Neuronal stem cell (in vitro differentiated cells): ENCODE data around the gene OMA1.
"Not testable (repeated sequence)": the region's sequence is repeated elsewhere in the genome, so short reads cannot be mapped to it uniquely, and the experiment has no call there.

Experiments used
- DNase-seq: peaks from one replicate; pipeline ENCODE4 v3.0.0-alpha.2; 2013; ENCODE audit warnings: low spot score
- H2AFZ ChIP-seq: one replicate; pipeline ENCODE4 v1.6.1; 2013; ENCODE audit warnings: mild to moderate bottlenecking, low read length, inconsistent platforms
- H2AK5ac ChIP-seq: 2 replicates; pipeline ENCODE4 v1.6.1; 2013; ENCODE audit warnings: low read depth, mild to moderate bottlenecking, inconsistent platforms, low read length, moderate library complexity, mixed read lengths
- H2BK120ac ChIP-seq: 2 replicates; pipeline ENCODE4 v1.6.1; 2013; ENCODE audit warnings: low read depth, mild to moderate bottlenecking, inconsistent platforms, low read length, moderate library complexity, mixed read lengths
- H2BK12ac ChIP-seq: one replicate; pipeline ENCODE4 v1.6.1; 2013; ENCODE audit warnings: low read length, inconsistent platforms
- H2BK15ac ChIP-seq: 2 replicates; pipeline ENCODE4 v1.6.1; 2013; ENCODE audit warnings: mild to moderate bottlenecking, low read length, inconsistent platforms, mixed read lengths
- H2BK5ac ChIP-seq: one replicate; pipeline ENCODE4 v1.6.1; 2013; ENCODE audit warnings: inconsistent platforms, mild to moderate bottlenecking, low read length, moderate library complexity
- H3K14ac ChIP-seq: one replicate; pipeline ENCODE4 v1.6.1; 2013; ENCODE audit warnings: low read length, inconsistent platforms
- H3K18ac ChIP-seq: 2 replicates; pipeline ENCODE4 v1.6.1; 2013; ENCODE audit warnings: low read length, inconsistent platforms
- H3K23ac ChIP-seq: 2 replicates; pipeline ENCODE4 v1.6.1; 2013; ENCODE audit warnings: low read depth, mild to moderate bottlenecking, mixed read lengths, low read length, inconsistent platforms; ENCODE audit not compliant: poor library complexity
- H3K27ac ChIP-seq: replicated peaks from 3 replicates; pipeline ENCODE4 v1.5.1; 2013; ENCODE audit warnings: low read length, inconsistent platforms
- H3K27me3 ChIP-seq, 3 experiments: 2 replicates each; pipeline ENCODE4 v1.6.1; 2013; ENCODE audit warnings: low read length in 3 of 3, mild to moderate bottlenecking in 2 of 3, inconsistent platforms in 1 of 3, low read depth in 1 of 3, mixed read lengths in 1 of 3, moderate library complexity in 1 of 3; ENCODE audit not compliant: control insufficient read depth in 3 of 3, insufficient read depth in 3 of 3
- H3K36me3 ChIP-seq, 2 donors: replicated peaks in 1 of 2; 2 replicates each; pipeline ENCODE4 v1.6.1; 2013; ENCODE audit warnings: low read length in 2 of 2; ENCODE audit not compliant: control insufficient read depth in 2 of 2, insufficient read depth in 2 of 2
- H3K4ac ChIP-seq: 2 replicates; pipeline ENCODE4 v1.6.1; 2013; ENCODE audit warnings: inconsistent platforms, mild to moderate bottlenecking, low read length, moderate library complexity
- H3K4me1 ChIP-seq, 2 donors: 1 replicate in 1 of 2; 2 replicates in 1 of 2; pipeline ENCODE4 v1.6.1; 2013; ENCODE audit warnings: low read length in 2 of 2, low read depth in 1 of 2; ENCODE audit not compliant: control insufficient read depth in 2 of 2, insufficient read depth in 1 of 2
- H3K4me2 ChIP-seq: one replicate; pipeline ENCODE4 v1.6.1; 2013; ENCODE audit warnings: mild to moderate bottlenecking, low read length, inconsistent platforms; ENCODE audit not compliant: insufficient read depth, poor library complexity, severe bottlenecking
- H3K4me3 ChIP-seq, 2 donors: 2 replicates each; pipeline ENCODE4 v1.5.1; 2013; ENCODE audit warnings: low read length in 2 of 2, mild to moderate bottlenecking in 2 of 2, inconsistent platforms in 1 of 2, moderate library complexity in 1 of 2
- H3K79me1 ChIP-seq: one replicate; pipeline ENCODE4 v1.6.1; 2013; ENCODE audit warnings: low read depth, mild to moderate bottlenecking, inconsistent platforms, low read length, moderate library complexity
- H3K9ac ChIP-seq: one replicate; pipeline ENCODE4 v1.6.1; 2013; ENCODE audit warnings: mild to moderate bottlenecking, low read depth, low read length, inconsistent platforms; ENCODE audit not compliant: poor library complexity
- H3K9me3 ChIP-seq, 2 donors: replicated peaks in 1 of 2; 2 replicates each; pipeline versions ENCODE3 to v1.6.1; 2013; ENCODE audit warnings: low read length in 2 of 2, mild to moderate bottlenecking in 2 of 2, inconsistent platforms in 1 of 2, low read depth in 1 of 2, mixed read lengths in 1 of 2, moderate library complexity in 1 of 2; ENCODE audit not compliant: control insufficient read depth in 2 of 2, insufficient read depth in 1 of 2
- H4K8ac ChIP-seq: one replicate; pipeline ENCODE4 v1.6.1; 2013; ENCODE audit warnings: low read depth, mild to moderate bottlenecking, inconsistent platforms, low read length, moderate library complexity
- H4K91ac ChIP-seq: one replicate; pipeline ENCODE4 v1.6.1; 2013; ENCODE audit warnings: low read length, low read depth, mild to moderate bottlenecking, inconsistent platforms; ENCODE audit not compliant: poor library complexity
- WGBS, 2 donors: extraction: QIAGEN DNeasy Blood & Tissue Kit; methylation state at CpG; one replicate each; pipeline ENCODE4 v1.1.7; 2013; ENCODE audit warnings: missing lambda C conversion rate in 2 of 2, mixed read lengths in 1 of 2; ENCODE audit not compliant: insufficient read length in 2 of 2, insufficient replicate concordance in 1 of 2; ENCODE audit errors: extremely low coverage in 2 of 2; 5-methylcytosine and 5-hydroxymethylcytosine counted together

The OMA1 gene

DNA sequence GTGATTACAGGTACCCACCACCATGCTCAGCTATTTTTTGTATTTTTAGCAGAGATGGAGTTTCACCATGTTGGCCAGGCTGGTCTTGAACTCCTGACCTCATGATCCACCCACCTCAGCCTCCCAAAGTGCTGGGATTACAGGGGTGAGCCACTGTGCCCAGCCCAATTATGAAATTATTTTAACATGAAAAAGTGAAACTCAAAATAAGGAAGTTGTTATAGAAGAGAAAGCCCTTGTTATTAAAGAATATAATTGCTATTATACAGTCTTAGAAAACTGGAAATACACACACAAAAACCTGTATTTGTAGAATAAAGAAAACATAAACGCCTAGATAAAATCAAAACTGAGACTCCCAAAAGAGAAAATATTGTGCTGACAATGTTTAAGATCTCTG, 14.7 kb downstream of the OMA1 start:
- H3K36me3 ChIP-seq, H3K4me2 ChIP-seq, H3K4me3 ChIP-seq, H4K91ac ChIP-seq, H3K23ac ChIP-seq, H3K14ac ChIP-seq, H3K4me1 ChIP-seq, H2AFZ ChIP-seq, H2BK15ac ChIP-seq, H2AK5ac ChIP-seq, H2BK5ac ChIP-seq, H3K79me1 ChIP-seq, H3K27ac ChIP-seq, H2BK120ac ChIP-seq, H3K9me3 ChIP-seq, H2BK12ac ChIP-seq, H4K8ac ChIP-seq, H3K27me3 ChIP-seq, H3K9ac ChIP-seq, H3K18ac ChIP-seq, H3K4ac ChIP-seq, DNase-seq: not testable (repeated sequence)
- no CpG with 5 or more reads among the region's 1 CpG for WGBS, 2 donors

DNA sequence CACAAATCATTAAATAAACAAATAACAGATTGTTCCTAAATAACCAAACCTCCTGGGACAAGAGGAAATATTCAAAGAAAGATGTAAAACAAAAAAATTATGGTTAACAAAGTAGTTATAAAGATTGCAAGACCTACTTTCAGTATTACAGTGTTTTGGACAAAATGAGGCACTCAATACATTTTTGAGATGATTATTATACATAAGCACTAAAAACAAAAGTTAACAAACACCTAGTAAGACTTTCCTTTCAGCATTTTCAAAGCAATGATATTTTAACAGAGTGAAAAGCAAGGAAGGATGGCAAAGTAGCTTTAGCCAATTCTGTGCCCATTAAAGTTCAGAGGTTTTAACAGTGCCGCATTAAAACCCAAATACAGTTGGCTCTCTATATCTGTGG, 17.2 kb downstream of the OMA1 start:
- Histone ChIP-seq H4K8ac (no peak overlapping the region), H3K9ac (no peak overlapping the region), H2BK120ac (no peak overlapping the region), H3K9me3 (no peaks in the 10 kb centered on the region), H2BK5ac (no peak overlapping the region), H3K4ac (no peak overlapping the region), H2AFZ (no peak overlapping the region), H3K4me1 (no peaks in the 10 kb centered on the region), H3K4me3 (no peak overlapping the region), H2BK15ac (no peak overlapping the region), H3K27me3 (no peaks in the 10 kb centered on the region), H3K27ac (no peak overlapping the region), H2BK12ac (no peak overlapping the region), H3K4me2 (no peak overlapping the region), H3K14ac (no peak overlapping the region), H3K18ac (no peak overlapping the region), H2AK5ac (no peak overlapping the region), H3K23ac (no peak overlapping the region), H3K36me3 (no peaks in the 10 kb centered on the region), H4K91ac (no peak overlapping the region), H3K79me1 (no peaks in the 10 kb centered on the region)
- no peak for DNase-seq
- WGBS, 2 donors, result no CpG with 5 or more reads among the region's 1 CpG

DNA sequence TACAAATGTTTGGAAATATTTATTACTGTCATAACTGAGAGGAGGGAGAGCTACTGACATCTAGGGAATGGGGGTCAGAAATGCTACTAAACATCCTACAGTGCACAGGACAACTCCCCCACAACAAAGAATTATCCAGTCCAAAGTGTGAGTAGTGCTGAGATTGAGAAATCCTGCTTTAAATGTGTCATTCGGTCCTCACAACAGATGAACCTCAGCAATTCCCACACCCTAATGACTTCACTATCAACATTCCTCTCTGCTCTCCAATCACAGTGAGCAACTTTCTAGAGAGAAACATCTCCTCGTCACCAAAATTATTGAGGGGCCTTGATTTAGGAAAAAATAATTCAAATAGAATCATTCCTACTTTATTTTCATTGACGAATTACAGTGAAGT, 18.0 kb downstream of the OMA1 start:
- no peak overlapping the region for H4K91ac ChIP-seq
- WGBS, 2 donors, result no CpG with 5 or more reads among the region's 3 CpGs

DNA sequence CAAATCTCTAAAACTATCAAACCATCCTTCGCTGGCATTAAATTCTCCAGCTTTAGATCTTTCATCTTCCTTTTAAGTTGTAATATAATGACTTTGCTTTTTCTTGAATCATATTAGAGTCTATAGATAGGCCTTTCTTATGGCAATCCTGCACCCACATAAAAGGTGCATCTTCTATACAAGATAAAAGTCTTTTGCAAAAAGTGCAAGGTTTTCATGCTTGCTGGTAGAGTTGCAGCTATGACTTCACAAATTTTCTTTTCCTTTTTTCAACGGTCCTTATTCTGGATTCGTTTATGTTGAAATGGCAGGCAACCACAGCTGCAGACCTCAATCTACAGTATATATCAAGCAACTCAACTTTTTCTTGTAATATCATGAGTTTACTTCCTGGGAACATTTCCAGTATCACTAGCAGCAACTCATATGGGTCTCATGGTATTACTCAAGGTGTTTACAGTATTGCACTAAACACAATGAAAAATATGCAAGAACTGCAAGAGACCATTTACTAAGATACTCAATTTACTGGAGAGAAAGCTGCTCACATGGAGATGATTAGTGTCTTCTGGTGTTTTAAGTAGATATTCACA, 22.1 kb downstream of the OMA1 start:
- Histone ChIP-seq H3K4me2 (no peak overlapping the region), H3K36me3 (no peaks in the 10 kb centered on the region), H3K23ac (no peak overlapping the region), H3K27me3 (no peaks in the 10 kb centered on the region), H3K4me3 (no peak overlapping the region), H3K14ac (no peak overlapping the region), H3K4ac (no peak overlapping the region), H4K91ac (no peak overlapping the region), H3K4me1 (no peaks in the 10 kb centered on the region), H3K27ac (no peak overlapping the region), H4K8ac (no peak overlapping the region), H2AFZ (no peak overlapping the region), H2BK5ac (no peak overlapping the region), H2BK15ac (no peak overlapping the region), H3K18ac (no peak overlapping the region), H3K79me1 (no peaks in the 10 kb centered on the region), H3K9me3 (no peaks in the 10 kb centered on the region), H2BK12ac (no peak overlapping the region), H3K9ac (no peak overlapping the region), H2BK120ac (no peak overlapping the region), H2AK5ac (no peak overlapping the region)
- WGBS, 2 donors, result no CpG with 5 or more reads among the region's 3 CpGs
- DNase-seq, result no peak

More for the DNA sequence above, 18.0 kb downstream of the OMA1 start:
- H3K79me1 ChIP-seq, result no peaks in the 10 kb centered on the region
- no peak overlapping the region for H3K23ac ChIP-seq
- H3K36me3 ChIP-seq, result no peaks in the 10 kb centered on the region
- H2BK5ac ChIP-seq, result no peak overlapping the region
- no peak overlapping the region for H2BK120ac ChIP-seq
- H3K4ac ChIP-seq, result no peak overlapping the region
- no peak overlapping the region for H3K9ac ChIP-seq
- DNase-seq, result no peak
- H3K27ac ChIP-seq, result no peak overlapping the region
- no peaks in the 10 kb centered on the region for H3K27me3 ChIP-seq
- H2AFZ ChIP-seq, result no peak overlapping the region
- no peak overlapping the region for H3K4me3 ChIP-seq
- no peak overlapping the region for H3K18ac ChIP-seq
- H3K14ac ChIP-seq, result no peak overlapping the region
- no peaks in the 10 kb centered on the region for H3K4me1 ChIP-seq
- H2AK5ac ChIP-seq, result no peak overlapping the region
- no peak overlapping the region for H4K8ac ChIP-seq
- H3K4me2 ChIP-seq, result no peak overlapping the region
- no peaks in the 10 kb centered on the region for H3K9me3 ChIP-seq
- no peak overlapping the region for H2BK12ac ChIP-seq
- no peak overlapping the region for H2BK15ac ChIP-seq
